Endometrial microvascular endothelial cells (primary cell): ENCODE measurements around the gene SUN1. TPM values are rescaled to one million over a fixed set of nuclear protein-coding genes. Genes with fewer than 3 reads are reported as not detected.

Experiments used
- in situ Hi-C: cut with HindIII; loops from 2 replicates; pipeline ENCODE4 v1.10.0; 2017; ENCODE audit warnings: low sequenced_read_pairs, low pct_unique_long_range_greater_than_20kb; ENCODE audit errors: inconsistent ontology term
- total RNA-seq: library from RNA; depleted of rRNA; stranded (reverse); fragments of >200 nt; gene quantifications from one replicate; pipeline ENCODE4 v1.2.3, GENCODE V29; 2015; ENCODE audit errors: inconsistent ontology term

Gene SUN1
- total RNA-seq, 1 donor from 2014 or later: 100 TPM

DNA sequence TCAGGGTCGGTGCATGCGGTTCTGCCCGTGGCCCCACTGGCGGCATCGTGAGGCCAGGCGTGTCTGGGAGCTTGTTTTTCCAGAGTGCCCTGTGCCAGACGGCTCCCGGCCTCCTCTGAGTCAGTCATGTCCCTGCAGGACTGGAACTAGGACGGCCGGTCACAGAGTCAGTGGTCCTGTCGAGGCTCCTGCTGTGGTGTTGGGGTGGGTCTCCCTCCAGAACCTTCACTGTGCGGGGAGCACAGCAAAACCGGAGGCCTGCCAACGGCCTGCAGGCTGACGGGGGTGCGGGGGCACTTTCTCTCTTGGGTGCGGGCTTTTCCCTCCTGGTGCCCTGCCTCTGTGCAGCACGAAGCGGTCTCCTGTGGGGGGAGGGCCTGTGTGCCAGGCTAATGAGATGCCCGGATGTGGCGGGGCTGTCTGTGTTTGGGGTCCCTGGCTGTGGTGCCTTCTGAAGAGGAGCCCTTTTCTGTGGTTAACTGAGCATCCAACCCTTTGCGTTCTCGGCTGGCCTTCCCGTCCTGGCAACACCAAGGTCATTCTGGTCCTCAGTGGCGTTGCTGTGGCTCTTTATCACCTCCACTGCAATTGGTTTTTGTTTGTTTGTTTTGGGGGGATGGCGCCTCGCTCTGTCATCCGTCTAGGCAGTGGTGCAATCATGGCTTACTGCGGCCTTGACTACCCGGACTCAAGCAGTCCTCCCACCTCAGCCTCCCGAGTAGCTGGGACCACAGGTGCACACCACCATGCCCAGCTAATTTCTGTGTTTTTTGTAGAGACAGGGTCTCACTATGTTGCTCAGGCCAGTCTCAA lies 52.1 kb downstream of the SUN1 start:
- in situ Hi-C loops: no loop called here

DNA sequence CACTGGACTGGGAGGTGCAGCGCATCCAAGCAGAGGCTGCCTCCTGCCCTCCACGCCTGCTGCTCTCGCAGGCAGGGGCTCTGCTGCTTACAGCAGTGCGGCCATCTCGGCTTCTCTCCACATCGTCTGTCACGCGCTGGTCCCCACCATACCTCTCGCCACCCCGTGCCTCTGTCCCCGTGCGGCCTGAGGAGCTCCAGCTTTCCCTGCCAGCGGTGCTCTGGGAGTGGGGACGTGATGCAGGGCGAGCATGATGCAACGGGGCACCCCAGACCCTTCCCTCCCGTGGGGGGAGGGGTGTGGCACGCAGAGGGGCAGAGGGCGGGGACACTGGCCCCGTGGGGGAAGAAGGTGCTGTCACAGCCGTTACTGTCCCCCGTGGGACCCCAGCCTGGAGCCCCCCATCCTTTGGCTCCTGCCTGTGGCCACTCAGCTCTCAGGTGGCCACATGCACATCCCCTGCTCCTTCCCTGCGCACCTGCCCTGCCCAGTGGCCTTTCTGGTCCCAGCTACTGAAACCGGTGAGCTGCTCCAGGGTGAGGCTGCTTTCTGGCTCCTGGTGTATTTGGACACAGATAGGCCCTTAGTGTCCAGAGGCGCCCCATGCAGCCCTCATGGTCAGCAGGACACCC lies 53.1 kb downstream of the SUN1 start:
- in situ Hi-C loops: no loop called here

DNA sequence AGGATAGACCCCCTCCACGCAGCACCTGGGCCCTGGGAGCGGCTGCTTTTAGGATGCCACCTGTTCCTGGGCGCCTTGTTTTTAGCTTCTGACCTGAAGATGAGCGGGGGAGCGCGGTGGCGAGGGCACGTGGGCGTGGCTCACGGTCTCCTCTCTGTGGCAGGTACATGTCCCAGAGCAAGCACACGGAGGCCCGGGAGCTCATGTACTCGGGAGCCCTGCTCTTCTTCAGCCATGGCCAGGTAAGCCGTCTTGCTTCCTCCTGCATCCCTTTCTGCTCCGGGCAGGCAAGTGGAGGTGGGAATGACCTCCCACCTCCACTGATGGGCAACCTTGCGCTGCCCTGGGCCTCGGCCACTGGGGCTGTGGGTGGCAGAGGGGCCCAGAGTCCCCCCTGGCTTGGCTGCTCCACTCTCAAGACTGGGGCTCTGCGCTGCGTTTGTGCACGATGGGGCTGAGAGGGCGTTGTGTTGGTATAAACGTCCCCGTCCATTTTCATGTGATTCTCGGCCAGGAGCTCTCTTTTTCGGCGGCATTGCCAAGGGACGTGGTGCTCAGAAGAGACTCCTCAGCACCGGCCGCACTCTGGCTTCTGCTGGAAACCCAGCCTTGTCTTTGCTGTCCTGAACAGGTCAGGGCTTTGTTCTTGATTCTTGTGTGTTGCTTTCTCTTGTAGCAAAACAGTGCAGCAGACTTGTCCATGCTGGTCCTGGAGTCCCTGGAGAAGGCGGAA lies 53.8 kb downstream of the SUN1 start:
- in situ Hi-C loops: no loop called here

DNA sequence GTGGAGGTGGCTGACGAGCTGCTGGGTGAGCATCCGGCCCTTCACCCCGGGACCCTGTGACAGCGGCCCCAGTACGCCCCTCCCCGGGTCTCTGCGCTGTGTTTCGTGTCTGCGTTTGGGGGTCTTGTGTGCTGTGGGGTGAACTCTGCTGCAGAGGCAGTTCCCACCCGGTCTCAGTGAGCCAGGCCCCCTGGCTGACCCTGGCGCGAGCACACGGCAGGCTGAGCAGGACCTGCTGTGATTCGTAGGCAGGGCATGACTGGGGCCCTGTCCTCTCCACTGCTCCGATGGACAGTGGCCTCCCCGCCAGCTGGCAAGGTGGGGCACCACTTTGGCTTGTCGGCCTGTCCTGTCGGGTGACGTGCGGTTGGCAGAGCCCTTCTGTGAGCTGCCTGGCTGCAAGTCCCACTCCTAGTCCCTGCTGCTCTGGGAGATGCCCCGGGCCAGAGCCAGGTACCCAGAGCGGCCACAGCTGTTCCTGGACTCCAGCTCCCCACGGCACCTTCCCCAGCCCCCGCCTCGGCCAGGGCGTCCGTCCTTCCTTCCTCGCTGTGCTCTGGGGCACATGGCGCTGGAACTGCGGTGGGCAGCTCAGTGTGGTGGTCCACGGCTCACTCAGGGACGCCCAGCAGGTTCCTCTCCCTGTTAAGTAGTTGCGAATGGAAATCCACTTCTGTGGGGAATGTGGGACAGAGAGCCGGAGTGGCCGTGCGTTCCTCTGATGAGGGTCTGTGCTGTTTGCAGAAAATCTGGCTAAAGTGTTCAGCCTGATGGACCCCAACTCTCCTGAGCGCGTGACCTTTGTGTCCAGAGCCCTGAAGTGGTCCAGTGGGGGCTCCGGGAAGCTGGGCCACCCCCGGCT lies 54.6 kb downstream of the SUN1 start:
- in situ Hi-C loops: no loop called here

DNA sequence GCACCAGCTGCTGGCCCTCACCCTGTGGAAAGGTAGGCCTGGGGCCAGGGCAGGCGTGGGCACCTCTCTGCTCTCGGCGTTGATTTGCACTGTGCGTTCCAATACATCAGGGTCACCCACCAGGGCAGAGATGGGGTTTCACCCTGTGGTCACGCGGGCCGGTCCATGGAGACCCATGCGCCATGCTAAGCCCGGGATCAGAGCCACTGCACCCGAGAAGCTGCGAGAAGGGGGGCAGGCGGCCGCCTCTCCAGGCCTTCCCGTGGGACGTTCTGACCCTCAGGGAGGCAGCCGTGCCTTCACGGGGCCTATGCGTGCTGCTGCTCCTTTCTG lies 55.2 kb downstream of the SUN1 start:
- in situ Hi-C loops: no loop called here

DNA sequence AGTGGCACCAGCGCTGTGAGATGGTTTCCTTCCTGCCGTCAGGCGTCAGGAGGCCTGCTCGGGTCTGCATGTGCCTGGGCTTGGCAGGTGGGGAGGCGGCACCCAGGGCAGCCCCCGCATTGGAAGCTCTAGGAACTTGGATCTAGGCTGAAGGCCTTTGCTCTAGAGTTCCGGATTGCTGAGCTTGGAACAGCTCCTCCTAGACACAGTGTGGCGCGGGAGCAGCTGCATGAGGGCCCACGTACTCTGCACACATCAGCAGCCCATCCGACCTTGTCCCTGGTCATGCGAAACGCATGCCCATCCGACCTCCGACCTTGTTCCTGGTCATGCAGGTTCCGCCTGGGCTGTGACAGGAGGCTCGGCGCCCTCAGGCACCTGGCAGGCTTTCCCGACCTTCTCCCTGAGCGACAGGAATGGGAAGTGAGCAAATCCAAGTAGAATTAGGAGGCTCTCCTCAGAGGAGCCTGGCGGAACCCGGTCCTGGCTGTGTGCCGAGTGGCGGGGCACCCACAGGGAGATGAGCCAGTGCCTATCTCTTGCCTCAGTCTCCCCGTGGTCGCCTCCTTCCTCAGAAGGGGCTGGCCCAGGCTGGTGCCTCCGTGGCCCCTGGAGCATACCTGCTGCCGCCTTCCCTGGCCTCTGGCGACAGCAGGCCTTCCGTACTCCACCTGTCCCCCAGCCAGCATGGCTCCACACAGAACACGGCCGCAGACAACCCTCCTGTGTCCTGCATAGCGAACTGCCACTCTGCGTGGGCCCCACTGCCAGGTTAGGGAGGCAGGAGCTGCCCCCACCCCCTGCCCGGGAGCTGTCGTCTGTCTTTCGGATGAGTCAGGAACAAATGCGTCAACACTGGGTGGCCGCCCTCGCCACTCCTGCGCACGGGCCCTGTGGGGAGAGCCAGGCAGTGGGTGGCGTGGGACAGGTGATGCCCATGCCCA lies 56.1 kb downstream of the SUN1 start:
- in situ Hi-C loops: no loop called here

DNA sequence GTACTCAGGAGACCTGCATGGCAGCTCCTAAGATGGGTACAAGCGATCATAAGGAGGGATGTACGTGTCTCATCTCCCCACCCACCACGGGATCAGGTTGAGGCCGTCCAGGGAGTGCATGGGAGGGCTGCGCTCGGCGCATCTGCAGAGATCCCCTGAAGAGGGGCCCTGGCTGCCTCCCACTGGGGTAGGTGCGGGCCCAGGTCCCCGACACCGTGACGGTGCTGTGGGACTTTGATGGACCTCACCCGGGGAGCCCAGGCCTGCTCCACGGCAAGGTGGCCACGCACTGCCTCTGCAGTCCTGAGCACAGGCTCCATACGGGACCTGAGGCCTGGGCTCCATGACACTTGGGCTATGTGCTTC lies 56.7 kb downstream of the SUN1 start:
- in situ Hi-C loops: no loop called here

DNA sequence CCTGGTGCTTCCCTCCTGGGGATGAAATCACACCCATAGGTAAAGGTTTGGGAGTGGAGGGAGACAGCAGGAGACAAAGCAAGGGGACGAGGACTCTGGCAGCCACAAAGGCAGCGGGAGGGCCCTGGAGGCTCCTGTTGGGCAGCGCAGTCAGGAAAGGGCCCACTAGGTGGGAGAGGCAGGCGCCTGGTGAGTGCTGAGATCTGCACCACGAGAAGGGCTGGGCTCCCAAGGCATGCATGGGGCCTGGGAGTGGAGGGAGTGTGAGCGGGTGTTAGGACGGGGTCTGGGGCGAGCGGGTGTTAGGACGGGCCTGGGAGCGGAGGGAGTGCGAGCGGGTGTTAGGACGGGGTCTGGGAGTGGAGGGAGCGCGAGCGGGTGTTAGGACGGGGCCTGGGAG lies 57.1 kb downstream of the SUN1 start:
- in situ Hi-C loops: no loop called here

DNA sequence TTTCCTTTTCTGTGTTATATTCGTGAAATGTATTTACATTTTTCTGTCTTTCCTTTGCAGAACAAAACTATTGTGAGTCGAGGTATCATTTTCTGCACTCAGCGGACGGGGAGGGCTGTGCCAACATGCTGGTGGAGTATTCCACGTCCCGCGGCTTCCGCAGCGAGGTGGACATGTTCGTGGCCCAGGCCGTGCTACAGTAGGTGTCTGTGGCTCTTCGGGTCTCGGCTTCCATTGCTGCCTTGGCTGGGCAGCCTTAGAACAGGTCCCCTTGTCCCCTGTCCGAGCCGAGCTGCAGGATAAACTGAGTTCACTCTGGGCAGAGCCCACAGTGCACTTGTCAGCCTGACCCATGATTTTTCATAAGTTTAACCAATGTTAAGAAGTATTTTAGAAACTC lies 58.6 kb downstream of the SUN1 start:
- in situ Hi-C loops: no loop called here

DNA sequence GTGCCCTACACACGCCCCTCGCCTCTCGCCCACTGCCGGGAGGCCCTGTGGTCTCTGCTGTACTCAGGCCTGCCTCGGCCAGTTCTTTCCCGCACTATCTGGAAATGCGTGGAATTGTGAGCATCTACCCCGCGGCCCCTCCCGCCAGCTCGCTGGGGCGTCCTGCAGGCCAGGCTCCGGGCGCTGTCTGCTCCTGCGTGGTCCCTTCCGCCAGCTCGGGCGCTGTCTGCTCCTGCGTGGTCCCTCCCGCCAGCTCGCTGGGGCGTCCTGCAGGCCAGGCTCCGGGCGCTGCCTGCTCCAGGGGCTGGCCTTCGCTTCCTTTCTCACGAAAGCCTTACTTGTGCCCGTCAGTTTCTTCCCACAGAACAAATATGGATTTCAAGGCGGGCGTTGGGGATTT lies 59.0 kb downstream of the SUN1 start:
- in situ Hi-C loops: no loop called here

DNA sequence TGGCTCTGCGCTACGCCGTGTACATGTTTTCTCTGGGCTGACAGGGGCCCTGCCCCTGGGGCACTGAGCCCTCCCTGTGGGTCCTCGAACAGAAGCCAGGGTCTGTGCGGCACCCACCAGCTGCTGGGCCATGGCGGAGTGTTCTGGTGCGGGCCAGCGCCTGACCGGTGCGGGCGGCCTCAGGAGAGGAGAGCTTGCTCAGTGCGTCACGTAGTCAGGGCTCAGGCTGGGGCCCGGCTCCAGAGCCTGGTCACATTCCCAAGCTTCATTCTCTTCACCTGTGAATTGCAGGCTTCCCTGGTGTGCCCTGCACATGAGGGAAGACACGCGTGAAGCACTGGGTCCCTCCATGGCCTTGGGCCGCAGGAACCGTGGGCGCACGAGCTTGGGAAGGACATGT lies 59.5 kb downstream of the SUN1 start:
- in situ Hi-C loops: no loop called here

DNA sequence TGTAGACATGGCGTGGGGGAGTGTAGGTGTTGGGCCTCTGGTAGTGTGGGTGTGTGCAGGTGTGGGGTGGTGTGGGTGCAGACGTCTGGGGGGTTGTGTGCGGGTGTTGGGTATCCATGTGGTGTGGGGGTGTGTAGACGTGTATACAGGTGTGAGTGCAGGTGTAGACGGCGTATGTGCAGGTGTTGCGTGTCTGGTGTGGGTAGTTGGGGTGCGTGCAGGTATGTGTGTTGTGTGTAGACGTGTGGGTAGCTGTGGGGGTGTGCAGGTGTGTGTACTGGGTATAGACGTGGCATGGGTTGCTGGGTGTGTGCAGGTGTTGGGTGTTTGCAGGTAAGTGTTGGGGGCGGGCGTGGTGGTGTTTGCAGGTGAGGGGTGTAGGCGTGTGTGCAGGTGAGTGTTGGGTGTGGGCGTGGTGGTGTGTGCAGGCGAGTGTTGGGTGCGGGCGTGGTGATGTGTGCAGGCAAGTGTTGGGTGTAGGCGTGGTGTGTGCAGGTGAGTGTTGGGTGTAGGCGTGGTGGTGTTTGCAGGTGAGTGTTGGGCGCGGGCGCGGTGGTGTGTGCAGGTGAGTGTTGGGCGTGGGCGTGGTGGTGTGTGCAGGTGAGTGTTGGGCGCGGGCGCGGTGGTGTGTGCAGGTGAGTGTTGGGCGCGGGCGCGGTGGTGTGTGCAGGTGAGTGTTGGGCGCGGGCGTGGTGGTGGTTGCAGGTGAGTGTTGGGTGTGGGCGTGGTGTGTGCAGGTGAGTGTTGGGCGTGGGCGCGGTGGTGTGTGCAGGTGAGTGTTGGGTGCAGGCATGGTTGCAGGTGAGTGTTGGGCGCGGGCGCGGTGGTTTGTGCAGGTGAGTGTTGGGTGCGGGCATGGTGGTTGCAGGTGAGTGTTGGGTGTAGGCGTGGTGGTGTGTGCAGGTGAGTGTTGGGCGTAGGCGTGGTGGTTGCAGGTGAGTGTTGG lies 60.6 kb downstream of the SUN1 start:
- in situ Hi-C loops: no loop called here

DNA sequence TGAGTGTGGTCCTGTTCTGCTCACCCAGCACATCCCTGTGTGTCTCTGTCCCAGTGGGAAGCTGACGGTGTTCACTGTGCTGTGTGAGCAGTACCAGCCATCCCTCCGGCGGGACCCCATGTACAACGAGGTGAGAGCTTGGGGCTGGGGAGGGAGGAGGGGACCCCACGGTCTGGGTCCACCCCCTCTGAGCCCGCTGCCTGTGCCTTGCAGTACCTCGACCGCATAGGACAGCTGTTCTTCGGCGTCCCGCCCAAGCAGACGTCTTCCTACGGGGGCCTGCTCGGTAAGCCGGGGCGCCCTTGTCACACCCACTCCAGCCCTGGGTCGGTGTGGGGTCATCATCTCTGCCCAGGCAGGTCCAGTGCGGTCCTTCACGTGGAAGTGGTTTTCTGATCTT lies 61.4 kb downstream of the SUN1 start:
- in situ Hi-C loops: no loop called here

DNA sequence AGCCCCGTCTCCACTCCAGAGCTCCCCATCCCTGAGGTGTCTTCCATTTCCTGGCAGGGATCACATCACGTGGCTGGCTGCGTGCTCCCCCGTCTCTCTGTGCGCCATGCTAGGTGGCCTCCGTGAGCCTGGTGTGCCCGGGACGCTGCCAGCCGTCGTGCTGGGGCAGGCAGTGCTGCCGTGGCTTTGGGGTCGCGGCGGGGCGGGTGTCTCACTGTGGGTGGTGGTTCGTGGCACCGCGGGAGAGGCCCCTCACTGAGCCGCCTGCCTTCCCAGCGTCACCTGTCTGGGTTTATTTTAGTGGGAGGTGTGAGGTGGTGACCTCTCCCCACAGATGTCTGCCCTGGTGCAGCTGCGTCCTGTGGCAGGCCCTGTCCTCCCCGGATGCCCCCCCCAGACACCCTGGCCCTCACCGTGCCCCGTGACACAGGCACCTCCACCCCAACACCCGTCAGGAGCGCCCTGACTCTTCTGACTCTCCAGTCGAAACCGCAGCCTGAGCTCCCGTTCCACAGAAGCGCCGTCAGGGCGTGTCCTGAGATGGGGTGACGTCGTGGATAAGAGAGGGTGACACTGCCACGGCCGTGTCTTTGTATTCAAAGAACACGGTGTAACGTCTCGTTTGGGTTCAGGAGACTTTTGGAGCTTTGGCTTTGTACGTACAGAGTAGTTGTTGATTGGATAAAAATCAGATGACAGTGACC lies 62.0 kb downstream of the SUN1 start:
- in situ Hi-C loops: no loop called here

DNA sequence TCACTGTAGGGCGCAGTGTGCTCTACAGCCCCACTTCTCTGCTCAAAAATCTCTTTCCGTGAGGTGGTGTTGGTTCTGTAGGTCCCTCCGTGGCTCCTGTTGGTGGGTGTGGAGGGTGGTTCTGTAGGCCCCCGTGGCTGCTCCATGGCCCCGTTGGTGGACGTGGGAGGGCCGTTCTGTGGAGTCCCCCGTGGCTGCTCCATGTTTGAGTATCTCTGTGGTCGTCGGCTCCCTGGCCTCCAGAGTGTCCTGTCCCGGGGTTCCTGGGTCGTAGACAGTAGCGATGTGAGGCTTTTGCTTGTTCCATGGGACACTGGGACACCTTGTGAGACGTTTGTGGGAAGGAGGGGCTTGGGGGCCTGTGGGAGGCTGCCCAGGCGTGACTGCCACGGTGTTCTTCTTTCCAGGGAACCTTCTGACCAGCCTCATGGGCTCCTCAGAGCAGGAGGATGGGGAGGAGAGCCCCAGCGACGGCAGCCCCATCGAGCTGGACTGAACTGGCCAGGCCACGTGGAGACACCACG lies 62.7 kb downstream of the SUN1 start:
- in situ Hi-C loops: no loop called here

DNA sequence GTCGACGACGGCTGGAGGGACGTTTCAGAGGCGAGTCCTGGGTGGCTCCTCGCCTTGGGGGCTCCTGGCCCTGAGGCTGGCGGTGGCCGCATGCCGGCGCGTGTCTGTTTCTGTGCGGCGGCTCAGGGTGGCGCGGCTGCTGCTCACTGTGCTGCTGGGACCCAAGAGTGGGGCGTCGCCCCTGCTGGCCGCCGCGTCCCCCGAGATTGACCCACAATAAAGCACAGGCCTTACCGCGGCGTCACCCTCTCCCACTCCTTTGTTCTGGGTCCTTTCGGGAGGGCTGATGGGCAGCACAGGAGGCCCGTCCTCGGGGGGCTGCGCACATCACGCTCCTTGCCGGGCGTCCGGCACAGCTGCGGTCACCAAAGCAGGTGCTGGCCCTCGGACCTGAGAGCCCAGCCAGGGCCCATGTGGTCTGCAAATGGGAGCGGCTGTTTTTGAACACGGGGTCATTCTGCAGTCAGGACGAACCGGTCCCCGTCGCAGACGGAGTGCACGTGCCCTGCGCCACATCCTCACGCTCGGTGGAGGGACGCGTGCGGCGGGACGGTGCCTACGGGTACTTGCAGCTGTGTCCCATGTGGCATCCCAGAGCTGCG lies 63.3 kb downstream of the SUN1 start:
- in situ Hi-C loops: no loop called here
